ENCODE data around the gene ERG.

ERG gene

DNA sequence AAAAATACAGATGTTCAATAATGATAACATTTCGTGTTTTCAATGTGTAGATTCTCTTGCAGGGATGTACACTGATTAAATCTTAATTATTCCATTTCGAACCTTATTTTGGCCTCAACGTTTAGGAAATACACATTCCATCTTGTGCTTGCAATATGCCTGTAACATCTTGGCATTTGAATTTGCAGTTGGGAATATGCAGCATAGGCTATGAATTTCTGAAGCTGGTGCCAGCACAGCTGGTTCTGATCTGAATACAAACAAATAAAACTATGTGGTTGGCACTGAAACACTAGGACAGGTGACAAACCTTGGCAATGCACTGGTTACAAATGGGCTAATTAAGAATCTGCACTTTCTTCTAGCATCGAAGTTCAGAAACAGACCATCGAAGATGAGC, 108.4 kb downstream of the ERG start:
- no peak for DNase-seq (ENCODE audit: low read depth)

DNA sequence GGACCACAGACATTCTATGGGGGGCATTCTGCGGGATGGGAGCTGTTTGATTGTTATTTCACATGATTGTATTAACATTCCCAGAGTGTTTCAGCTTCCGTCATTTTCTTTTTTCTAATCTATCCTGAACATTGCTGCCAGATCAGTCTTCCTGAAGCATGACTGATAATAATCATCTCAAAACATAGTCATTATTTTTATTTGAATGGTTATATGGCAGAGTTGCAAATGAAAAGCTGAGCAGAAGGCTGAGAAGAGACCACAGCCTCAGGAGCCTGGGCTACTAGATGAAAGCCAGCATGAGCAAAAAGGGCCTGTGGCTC, 109.0 kb downstream of the ERG start:
- no peak for DNase-seq (ENCODE audit: low read depth)

DNA sequence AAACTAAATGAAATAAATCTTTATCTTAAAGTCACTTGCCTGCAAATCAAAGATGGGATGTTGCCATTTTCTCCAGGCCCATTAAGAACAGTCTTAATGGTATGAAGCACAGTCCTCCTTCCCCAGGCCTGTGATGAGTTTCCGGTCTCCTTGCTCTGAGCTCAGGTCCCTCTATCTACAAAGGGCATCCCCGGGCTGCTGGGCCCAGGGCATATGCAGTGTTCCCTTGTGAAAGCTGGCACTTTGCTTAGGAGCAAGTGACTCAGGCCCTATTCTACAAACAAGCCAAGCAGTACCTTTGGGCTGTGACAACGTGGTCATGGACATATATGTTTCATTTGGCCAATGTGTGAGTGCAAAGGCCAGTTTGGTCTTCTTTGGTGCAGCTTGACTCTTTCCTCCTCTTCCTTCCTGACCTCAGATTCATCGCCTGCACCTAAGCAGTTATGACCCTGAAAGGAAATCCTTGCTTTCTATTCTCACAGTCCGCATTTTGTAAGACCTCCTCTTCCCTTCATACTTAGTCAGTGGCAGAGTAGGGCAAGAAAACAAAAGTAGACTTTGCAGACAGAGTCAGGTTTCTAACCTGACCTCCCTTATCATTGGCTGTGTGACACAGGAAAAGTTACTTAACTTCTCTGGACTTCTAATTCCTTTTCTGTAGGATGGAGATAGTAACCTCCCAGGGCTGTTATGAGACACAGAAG, 109.5 kb downstream of the ERG start:
- no peak for DNase-seq (ENCODE audit: low read depth)

DNA sequence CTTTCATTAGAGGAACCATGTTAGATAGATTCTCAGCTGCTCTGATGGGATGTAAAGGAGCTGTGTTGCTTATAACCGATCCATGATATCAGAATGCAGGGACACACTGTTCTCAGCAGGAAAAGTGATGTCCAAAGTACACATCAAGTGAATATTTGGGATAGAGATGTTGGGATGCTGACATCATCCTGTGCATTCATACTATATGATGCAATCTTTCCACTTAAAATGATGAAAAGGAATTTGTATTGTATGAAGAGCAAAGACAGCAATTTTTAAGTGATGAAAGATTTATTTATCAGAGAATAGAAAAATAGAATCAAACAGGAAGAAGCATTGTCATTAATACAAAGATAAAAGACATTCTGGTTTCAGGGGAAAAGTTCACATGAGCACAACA, 110.1 kb downstream of the ERG start:
- no peak for DNase-seq (ENCODE audit: low read depth)

DNA sequence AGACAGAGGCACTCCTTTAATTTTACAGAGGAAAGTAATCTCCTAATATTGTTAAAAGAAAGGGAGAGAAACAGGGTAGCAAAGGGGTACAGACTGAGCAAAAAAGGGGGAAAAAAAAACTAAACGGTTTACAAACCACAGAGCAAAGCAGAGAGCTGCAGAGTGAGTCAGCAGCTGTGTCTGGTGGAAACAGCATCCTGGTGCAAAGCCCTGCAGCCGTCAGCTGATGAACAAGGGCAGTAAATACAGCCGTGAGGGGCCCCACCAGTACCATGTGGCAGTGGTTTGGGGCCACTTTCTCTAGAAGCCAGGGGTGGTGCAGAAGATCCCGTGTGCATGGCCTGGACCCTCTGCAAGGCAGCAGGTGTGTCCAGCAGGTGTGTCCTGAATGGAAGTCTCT, 111.3 kb downstream of the ERG start:
- DNase-seq (ENCODE audit: low read depth) = no peak

DNA sequence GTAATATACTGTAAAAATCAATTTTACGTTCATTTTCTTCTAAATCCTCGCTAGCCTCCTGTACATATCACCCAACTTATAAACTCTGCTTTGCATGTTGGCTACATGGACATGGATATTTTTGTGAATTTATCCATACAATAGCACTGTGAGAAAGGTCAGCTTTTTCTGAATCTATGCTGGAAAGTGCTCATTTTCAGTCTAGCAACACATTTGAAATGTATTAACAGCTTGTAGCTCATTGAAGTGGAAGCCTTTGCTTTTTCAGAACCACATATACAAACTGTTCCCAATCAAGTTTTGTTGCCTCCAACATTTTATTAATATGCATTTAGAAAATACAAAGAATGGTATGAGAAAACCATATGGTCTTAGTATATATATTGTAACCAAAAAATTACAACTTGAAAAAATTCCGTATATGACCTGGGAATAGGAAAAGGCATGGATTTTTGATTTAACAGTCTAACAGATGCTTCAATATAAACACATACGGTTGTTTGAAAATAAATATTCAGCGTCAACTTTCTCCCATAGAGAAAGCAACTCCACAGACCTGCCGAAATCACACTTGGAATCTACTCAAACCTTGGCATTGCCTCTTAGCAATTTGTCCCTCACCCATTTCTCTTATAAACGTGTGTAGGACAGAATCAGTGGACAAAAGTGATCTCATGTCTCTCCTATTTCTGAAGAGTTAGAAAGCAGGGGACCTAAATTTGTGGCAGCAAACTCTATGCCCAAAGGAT, 112.7 kb downstream of the ERG start:
- no peak for DNase-seq (ENCODE audit: low read depth)

DNA sequence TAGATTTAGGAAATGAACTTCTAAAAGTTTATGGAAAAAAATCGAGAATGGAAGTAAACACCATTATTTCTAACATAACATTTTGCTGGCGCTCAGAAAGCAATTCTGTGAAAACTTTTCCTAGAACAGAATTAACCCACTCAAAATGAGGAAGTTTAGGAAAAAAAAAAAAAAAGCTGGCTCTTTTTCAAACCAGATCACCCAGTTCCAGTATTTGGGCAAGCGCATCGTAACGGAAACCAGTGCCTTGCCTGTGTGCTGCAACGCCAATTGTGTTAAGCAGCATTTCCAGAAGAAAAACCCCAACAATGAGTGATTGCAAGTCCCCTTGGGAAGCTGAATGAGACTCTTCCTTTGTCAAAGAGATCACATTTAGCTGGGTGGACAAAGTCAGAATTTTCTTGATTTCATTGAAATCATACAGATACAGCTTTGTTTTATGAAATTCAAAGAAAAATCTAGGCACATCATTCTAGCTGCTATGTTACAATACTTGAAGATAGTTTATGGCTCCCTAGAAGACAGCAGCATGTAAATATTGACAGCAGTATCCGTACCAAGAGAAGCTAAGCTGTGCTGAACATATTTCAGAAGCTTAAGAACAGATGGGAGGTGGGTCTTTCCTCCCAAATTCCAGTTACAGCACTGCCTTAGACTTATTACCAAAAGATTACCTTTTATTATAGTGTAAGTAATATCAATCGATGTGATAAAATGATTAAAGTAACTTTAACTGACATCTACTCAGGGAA, 113.4 kb downstream of the ERG start:
- no peak for DNase-seq (ENCODE audit: low read depth)

DNA sequence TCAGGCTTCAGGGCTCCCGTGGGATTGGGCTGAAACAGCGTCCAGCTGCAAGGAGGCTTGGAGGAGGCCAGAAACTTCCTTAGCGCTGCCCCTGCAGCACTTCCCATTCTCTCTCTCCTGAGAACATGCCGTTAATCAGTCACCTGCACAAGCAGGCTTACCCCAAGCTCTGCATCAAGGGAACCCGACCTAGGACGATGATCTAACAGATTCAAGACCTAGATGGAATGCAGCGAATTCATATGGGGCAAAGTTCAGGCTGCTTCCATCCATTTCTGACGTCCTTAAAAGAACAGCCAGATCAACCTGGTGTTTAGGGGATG, 114.1 kb downstream of the ERG start:
- no peak for DNase-seq (ENCODE audit: low read depth)

DNA sequence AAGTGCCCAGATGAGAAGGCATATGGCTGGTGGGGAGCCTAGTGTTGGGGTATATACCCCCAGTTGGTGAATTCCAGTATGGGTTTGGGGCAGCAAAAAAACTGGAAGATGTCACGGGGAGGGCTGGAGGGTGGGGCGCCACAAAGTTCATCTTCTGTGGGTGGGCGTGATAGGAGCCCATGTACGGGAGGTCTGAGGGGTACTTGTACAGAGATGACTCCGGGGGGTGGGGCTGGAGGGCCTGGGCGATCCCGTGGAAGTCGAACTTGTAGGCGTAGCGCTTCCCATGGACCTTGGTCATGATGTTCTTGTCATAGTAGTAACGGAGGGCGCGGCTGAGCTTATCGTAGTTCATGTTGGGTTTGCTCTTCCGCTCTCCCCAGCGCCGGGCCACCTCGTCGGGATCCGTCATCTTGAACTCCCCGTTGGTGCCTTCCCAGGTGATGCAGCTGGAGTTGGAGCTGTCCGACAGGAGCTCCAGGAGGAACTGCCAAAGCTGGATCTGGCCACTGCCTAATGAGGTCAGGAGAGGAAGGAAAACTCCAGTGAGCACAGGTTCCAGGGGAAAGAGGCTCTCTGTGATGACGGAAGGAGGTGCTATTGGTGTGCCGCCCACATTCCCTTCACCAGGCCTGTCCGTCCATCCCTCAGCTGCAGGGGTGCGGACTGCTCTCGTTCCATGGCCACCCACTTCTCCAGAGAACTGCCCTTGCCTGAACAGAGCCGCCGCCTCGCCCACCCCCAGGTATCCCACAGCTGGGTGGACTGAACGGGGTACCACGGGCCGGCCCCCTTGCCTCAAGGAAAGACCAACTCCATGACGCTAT, 114.7 kb downstream of the ERG start:
- no peak for DNase-seq (ENCODE audit: low read depth)

DNA sequence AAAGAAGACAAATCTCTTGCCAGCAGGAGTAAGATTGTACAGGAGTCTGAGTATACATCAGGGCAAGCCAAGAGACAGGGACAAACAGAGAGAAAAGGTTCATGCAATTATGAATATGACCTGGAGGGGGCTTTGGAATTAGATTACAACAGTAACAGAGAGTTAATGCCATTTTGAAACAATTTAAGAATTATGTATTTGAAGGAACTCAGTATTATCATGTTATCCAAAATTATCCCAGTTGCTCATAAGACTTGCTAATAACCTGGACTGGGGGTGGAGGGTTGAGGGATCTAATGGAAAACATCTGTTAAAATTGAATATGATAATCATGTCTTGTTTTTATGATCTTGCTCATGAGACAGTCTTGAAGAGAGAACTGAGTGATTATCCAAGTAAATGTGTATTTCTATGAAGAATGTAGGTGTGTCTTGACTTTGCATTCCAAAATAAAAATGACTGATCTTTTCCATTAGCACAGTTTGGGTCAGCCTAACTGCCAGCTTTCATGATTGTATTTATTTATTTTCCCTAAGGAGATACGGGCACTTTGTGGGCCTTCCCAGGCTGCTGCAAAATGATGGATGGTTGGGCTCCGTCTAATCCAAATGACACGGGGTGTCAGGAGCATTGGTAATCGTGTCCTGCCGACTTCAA, 117.7 kb downstream of the ERG start:
- no peak for DNase-seq (ENCODE audit: low read depth)

DNA sequence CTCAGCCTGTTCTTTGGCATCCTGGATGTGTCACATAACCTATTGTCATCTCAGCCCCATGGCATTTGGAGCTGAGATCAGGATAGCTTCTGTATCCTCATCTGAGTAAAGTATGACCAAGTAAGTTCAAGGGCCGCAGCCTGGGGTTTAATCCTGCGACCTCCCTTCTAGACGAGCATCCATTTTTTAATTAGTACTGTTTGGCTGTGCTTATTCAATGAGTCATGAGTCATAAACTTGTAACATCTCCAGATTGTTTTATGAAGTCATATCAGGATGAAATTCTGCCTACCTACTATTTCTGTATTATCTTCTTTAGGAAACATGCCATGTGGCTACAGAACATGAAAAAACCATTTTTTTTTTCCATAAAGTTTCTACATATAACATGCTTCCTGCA, 119.1 kb downstream of the ERG start:
- no peak for DNase-seq (ENCODE audit: low read depth)

DNA sequence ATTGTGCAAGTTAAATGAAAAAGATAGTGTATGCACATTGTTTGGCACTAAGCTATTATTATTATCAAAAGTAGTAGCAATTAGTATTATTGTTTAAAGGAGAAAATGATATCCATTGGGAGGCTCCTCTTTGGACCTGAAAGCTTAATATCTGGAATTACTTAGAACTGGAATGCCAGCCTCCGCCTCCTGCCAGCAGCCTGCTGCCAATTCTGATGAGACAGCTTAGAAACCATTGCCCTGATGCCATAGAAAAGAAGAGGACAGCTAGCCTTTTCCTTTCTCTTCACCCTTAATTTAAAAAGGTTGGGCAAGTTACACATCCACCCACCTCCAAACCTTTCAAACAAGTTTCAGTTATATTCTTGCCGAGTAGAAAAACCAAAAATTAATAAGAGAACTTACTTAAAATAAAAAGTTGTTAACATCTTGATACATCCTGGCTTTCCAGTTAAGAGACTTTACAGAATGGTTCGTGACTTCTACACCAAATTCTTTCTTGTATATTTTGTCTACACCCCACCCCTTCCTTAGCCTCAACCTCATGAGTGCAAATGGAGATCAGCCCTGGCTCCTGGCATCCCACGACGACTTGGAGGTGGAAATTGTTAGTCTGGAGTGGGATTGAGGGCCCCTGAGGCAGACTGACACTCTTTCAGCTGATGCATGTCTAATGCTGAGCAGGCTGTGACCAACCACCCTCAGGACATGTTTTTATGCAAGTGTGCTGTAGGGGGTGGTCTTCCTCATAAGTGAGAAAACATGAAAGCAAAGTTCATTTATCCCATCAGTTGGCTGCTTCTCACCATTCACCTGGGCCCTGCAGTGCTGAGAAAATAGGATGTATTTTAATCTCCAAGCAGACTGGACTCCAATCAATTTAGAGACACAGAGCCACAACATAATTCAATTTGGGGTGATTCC, 120.8 kb downstream of the ERG start:
- DNase-seq (ENCODE audit: low read depth) = no peak

DNA sequence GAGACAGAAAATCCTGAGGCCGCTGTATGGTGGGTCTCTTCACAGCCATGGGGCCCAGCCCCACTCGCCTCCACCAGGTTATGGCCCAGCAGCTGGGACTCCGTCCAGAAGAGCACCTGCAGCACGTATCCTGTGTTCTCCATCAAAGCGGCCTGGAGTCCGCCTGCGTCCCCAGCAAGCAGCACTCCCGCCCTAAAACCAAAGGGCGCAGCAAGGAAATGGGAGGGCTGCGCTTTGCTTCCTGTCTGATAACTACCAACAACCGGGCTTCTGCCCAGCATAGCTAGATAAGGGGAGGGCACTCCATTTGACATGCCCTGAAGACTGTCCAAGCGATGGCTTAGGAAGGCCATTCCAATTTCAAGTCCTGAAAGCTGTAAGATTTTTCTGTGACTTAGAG, 121.6 kb downstream of the ERG start:
- no peak for DNase-seq (ENCODE audit: low read depth)

DNA sequence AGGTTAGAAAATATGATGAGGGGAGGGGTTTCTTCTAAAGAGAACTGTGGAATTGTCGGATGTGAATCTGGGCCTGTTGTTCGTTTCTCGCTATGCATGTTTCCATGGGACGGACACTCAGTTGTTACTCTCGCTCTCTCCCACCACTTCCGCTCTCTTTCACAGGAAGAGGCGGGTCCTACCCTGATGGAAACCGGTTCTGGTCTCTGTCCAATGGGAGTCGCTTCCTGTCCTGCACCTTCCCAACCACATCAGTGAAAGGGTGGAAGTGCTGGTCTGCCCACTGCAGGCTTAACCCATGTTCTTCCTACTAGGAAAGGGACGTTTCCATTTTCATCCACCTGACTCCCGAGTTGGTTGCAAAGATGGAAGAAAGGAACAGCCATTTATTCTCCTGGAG, 122.0 kb downstream of the ERG start:
- no peak for DNase-seq (ENCODE audit: low read depth)

DNA sequence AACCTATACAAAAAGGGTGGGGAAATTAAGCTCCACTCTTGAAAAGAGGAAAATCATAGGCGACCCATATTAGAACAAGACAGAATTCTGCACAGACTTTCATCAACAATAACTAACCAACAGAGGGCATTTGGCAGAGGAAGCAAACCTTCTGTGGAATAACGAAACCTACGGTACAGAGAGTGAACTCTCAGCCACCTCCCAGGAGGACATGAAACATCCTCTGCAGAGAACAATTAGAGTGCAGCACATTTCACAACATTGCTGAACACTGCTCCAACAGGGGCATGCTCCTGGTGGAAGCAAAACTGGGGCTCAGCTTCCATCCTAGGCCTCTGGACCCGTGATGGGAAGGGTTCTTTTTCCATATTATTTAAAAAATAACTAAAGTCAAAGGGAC, 130.6 kb downstream of the ERG start:
- DNase-seq (ENCODE audit: low read depth) = no peak

DNA sequence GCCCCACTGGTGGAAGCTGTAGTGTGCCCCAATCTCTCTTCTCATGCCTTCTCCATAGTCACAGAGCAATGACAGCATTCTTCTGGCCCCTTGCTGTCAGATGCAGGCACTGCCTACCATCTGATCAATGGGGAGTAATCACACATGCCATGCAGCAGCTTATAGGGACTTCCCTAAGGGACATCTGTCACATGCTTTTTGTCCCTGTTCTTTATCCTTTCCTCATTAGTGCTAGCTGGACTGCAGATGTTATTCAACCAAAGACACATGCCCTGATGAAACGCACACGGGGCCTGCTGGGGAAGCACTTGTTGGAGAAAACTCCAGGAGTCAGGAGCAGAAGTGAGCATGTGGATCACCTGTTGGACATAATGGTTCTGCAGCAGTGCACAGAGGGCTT, 132.8 kb downstream of the ERG start:
- no peak for DNase-seq (ENCODE audit: low read depth)

DNA sequence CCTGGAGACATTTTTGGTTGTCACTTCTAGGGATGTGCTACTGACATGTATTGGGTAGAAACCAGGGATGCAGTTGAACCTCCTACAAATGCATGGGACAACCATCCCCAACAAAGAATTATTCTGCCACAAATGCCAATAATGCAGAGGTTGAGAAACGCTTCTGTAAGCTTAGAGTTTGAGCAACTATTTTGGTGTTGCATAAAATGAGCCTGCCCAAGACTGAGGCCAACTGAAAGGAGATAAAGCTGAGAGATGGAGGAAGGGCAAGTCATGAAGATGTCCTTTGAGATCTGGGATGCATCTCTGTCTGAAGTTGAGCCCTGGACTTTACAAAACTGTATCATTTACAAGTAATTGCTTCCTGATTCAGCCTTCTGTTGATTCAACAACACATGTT, 134.6 kb downstream of the ERG start:
- DNase-seq (ENCODE audit: low read depth) = no peak

DNA sequence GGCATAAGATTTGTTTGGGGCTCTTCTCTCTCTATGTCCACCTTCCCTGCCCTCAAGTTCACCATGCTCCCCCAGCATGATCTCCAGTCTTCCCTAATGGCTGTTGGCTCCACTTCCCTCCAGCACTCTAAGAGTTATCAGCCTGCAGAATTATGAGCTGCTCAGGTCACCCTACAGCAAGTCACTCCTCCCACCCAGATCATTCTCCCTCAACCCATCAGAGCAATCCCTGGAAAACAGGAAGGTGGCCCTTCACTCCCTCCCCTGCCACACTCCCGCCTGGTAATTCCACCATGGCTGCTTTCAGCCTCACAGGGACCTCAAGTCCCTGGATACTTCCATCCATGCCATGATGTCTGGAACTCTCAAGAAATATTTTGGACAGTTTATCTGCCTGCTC, 137.0 kb downstream of the ERG start:
- no peak for DNase-seq (ENCODE audit: low read depth)

DNA sequence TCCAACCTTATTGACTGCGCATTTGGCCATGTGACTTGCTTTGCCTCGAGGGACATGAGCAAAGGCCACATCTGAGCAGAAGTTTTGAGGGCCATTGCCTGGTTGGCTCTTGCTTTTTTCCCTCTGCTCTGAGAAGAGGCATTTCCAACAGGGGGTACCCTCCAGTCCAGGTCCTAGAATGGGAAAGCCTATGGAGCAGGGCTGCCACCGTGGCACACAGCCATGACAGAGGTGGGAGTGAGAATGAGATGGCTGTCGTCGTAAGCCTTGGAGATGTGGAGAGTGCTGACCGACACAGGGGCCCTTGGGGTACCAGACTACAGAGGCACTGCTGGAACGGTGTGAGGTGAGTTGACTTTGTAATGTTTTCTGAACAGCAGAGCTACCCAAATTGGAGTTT, 138.4 kb downstream of the ERG start:
- no peak for DNase-seq (ENCODE audit: low read depth)

DNA sequence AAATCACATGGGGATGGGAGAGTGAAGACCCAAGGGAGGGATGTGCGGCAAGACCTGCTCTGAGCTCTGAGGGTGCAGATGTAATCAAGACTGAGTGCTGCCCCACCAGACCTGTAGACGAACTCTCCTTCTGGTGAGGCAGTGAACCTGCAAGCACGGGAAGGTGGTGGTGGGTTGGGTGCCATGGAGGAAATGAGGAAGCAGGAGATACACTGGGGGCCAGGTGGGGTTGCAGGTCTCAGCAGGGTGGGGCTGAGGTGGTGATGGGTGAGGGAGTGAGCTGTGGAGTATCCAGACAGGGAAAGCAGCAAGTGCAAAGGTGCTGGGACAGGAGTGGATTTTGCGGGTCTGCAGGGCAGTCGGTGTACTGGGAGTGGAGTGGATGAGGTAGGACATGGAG, 139.2 kb downstream of the ERG start:
- DNase-seq (ENCODE audit: low read depth) = no peak

DNA sequence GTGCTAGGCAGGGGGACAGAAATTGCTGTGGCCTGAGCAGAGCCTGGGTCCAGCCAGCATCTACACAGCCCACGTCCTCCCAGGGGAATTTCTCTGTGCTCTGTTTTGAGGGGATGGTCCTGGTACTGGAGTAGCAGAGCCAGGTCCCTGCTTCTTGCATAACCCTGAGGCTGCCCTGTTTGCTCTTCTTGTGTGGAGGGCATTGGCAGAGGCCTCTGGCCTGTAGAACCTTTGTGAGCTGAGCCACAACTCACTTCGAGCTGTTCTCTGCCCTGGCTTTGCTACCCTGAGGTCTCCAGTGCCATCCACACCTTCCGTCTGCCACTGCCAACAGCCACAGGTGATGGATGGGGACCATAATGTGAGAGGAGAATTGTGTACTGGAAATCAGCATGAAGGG, 139.6 kb downstream of the ERG start:
- no peak for DNase-seq (ENCODE audit: low read depth)

Data from activated T-helper 1 cell treated with Interleukin-2 at 50 U/mL for 16 hours (primary cell).